ENCODE measurements around the gene IMPA2.

The IMPA2 gene

GRCh38 chr18:12009581-12010140, 28.4 kb downstream of the IMPA2 start:
- no peak for DNase-seq

DNA sequence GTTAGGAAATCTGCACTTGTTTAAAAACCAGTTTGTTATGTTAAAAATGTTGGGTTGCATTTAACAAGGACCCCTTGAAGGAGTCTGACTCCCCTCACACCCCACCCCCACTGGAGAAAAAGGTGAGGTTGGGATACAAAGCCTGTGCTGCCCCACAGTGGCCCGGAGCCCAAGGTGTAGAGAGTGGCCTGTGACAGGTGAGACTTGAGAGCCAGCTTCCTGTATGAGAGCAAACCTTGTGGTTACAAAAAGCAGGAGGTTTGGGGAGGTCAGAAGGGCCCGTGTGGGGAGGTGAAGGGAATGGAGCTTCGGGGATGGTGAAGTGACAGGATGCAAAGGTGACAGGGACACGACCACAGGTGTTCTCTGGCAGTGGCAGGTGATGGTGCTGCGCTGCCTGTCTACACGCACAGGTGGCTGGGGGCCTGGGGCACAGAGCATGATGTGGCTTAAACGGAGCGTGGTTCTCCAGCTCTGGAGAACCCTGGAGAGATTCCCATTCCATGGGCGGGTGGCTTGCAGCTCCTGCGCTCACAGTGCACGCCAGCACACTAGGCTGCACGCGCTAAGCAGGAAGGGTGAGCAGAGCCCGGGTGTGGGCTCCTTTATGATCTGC, 29.0 kb downstream of the IMPA2 start:
- no peak for DNase-seq

GRCh38 chr18:12011199-12011956, 30.1 kb downstream of the IMPA2 start:
- no peak for DNase-seq

DNA sequence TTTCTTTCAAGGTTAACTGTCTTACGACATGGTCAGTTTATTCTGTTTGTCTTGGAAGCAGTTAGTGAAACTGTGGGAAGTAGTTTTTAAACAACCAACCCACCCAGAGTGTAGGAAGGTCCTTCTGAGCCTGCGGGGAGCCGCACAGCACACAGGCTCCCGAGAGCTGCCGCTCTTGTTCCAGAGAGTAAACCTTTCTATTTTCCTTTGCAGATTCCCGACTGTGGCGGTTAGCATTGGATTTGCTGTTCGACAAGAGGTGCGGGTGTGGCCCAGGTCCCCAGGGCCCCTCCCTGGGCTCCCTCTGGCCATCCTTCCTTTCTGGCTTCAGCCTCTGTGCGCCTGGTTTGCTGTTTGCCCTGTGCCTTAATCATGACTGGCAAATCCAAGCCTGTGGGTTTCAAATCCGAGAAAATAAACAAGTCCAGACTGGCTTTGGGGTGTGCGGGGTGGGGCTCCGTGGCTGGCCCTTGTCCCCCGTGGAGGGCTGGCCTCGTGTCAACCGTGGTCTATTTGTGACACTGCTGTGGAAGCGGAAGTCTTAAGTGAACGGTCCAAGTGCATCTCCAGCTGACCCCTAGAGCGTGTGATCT, 30.7 kb downstream of the IMPA2 start:
- no peak for DNase-seq

GRCh38 chr18:12012697-12013096, 31.4 kb downstream of the IMPA2 start:
- DNase-seq, result no peak

DNA sequence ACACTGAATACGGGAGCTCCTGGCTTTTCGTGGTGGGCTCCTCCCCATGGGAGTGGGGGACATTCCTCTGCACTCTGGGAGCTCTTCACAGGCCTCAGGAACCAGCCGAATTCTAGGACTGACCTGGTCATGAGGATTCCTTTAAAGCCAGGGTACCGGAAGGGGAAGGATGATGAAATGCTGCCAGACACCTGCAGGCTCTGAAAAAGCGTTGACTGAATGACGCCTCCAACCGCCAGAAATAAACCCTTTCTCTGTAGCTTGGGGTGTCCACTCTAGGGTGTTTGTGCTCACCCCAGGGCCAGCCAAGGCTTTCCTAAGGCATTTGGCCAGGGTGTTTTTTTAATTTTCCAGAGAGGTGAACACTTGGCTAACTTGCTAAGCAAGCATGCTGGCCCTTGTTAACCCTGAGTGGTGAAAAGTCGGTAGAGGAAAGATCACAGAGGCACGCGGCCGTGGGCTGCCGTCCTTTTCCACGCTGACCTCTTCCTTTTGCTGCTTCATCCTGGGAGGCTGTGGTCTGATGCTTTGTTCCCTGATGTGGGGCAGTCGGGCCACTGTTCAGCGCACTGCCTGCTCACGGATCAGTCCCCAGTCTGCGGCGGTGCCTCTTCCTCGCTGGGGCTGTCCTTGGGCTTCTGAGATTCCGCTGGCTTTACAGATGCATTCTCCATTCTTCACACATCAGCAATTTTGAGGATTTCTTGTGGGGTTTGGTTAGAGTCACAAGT, 32.0 kb downstream of the IMPA2 start:
- DNase-seq, result no peak

GRCh38 chr18:12014086-12014485, 32.8 kb downstream of the IMPA2 start:
- DNase-seq, result no peak

DNA sequence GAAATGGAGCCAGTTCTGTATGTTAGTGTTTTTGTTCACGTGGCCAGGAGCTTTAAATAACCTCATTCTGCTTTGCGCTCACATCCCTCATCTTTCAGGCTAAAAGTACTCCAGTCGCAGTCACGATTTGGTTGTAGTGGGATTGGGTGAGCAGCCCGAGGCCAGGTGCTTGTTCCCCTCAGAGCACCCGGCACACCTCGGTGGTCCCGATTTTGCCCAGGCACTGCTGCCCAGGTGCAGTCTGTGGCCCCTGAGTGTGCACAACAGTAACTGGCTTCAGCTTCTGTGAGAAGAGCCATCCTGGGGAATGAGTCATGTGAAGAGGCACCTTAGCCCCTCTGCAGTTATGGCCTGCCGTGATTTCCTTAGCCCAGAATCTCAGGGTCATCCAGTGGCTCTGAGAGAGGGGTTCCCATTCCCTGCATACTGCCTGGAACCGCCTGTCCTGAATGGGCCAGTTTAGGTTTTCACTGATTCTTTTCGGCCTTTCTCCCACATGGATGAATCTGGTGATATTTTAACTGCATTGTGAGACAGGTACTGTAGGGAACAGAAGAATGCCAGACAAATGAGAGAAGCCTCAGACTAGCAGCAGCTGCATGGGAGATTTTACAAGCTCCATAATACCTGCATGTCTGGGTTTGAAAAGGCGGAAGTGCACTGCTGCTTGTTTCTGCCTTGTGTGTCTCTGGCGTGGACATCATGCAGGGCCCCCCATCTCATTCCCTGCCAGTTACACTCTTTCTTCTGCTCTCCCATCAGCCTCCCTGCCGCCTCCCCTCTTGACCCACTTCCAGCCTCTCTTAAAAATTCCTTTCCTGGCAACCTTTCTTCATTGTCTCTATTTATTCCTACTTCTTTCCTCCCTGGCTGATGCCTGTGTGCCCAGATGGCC, 33.5 kb downstream of the IMPA2 start:
- DNase-seq, result no peak

- DNase-seq, result no peak
Measured at GRCh38 chr18:12015416-12016062, 34.2 kb downstream of the IMPA2 start.

DNA sequence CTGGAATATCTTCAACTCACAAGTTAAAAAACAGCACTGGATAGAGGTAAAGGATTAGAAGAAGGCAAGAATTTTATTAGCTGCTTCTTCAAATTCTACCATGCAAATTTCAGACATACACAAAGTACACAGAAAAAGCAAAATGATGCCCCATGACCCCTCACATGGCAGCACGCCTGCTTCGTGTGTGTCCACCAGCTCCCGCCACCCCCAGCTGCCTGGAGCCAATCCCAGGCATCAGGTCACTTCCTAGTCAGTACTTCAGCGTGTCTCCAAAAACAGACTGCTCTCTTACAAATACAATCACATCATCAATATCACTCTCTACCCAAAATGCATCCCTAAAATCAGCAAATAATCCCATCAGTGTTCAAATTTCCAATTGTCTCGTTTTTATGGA, 35.8 kb downstream of the IMPA2 start:
- DNase-seq, result no peak

DNA sequence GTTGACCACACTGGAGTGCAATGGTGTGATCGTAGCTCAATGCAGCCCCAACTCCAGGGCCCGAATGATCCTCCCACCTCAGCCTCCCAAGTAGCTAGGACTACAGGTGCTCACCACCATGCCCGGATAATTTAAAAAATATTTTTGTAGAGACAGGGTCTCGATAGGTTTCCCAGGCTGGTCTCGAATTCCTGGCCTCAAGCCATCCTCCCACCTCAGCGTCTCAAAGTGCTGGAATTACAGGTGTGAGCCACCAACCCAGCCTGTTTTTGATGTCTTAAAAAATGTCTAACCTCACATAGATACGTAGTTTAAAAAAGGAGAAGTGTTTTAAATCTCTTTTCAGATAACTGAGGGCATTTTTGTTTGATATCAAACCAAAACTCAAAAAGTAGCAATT, 37.6 kb downstream of the IMPA2 start:
- DNase-seq, result no peak

DNA sequence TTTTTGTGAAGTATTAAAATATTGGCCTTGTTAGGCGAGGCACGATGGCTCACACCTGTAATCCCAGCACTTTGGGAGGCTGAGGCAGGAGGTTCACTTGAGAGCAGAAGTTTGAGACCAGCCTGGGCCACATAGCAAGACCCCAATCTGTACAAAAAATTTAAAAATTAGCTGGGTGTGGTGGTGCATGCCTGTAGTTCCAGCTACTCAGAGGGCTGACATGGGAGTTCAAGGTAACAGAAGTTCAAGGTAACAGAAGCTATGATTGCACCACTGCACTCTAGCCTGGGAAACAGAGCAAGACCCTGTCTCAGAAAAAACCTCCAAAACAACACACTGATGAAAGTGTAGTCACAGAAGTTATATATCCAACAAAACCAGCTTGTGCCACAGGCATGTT, 39.8 kb downstream of the IMPA2 start:
- DNase-seq, result no peak

GRCh38 chr18:12021596-12021995, 40.3 kb downstream of the IMPA2 start:
- DNase-seq, result no peak

DNA sequence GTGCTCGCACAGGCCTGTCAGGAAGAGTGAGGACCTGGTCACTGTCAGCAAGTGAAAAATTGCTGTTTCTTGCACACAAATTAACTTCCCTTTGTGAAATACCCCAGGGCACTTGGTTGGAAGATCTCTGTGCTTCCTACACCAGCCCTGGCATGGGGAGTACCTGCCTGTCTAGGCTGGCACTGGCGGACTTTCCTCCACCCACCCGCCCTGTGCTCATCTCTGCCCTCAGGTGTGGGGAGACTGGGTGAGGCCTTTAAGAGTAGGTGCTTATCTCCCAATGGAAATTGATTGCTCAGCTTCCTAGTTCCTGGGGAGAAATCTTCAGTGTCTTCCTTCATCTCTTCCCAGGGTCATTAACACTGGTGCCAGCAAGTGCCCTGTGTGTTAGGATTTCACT, 42.1 kb downstream of the IMPA2 start:
- DNase-seq, result no peak

DNA sequence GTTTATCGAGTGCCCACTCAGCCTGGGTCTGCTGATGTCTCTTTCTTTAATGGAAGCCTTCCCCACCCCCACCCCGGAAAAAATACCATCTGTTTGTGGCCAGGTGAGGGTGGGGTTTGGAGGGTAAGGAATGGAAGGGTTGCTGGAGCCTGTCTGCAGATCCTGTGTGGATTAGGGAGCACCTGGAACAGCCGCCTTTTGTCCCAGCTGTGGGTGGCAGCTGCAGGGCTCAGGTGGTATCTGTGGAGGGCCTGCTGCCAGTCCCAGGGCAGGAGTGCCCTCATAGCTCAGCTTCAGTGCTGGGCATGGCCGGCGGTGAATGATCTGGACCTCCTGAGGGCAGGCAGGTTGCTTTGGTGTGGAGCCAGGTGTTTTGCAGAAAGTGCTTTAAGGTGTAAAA, 45.3 kb downstream of the IMPA2 start:
- no peak for DNase-seq

GRCh38 chr18:12027046-12027445, 45.7 kb downstream of the IMPA2 start:
- DNase-seq, result no peak

- no peak for DNase-seq
Measured at GRCh38 chr18:12027480-12027879, 46.2 kb downstream of the IMPA2 start.

- DNase-seq, result no peak
Measured at GRCh38 chr18:12028040-12028628, 46.8 kb downstream of the IMPA2 start.

- DNase-seq, result no peak
Measured at GRCh38 chr18:12028674-12029073, 47.4 kb downstream of the IMPA2 start.

DNA sequence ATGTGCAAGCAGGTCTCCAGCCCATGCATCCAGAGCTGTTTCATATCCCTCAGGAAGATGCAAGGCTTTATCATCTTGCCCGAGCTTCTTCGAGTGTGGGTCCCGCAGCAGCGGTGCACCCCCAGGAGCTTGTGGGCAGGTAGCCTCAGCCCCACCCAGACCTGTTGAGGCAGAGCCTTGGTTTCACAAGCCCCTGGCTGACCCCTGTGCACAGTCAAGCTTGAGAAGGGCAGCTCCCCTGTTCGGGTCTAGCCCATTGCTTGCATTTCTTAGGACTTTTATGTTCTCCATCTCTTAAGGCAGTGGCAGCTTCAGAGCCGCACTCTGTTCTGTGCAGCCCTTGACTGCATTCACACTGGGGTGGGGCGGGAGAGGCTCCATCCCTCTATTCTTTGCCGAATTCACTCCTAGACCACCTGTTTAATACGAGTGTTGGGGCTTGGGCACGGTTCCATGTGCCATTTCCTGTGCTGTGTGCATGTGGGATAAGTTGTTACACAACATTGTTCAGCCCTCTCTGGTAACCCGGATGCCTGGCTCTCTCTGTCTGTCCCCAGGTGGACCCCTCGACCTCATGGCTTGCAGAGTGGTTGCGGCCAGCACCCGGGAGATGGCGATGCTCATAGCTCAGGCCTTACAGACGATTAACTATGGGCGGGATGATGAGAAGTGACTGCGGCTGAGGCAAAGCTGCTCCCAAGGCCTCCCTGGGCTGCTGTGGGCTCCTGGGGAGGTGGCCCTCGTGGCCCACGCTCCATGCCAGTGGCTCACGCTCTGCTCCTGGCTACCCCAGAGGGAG, 48.7 kb downstream of the IMPA2 start:
- DNase-seq, result no peak
